ENCODE data around the gene SBF2.

DNA sequence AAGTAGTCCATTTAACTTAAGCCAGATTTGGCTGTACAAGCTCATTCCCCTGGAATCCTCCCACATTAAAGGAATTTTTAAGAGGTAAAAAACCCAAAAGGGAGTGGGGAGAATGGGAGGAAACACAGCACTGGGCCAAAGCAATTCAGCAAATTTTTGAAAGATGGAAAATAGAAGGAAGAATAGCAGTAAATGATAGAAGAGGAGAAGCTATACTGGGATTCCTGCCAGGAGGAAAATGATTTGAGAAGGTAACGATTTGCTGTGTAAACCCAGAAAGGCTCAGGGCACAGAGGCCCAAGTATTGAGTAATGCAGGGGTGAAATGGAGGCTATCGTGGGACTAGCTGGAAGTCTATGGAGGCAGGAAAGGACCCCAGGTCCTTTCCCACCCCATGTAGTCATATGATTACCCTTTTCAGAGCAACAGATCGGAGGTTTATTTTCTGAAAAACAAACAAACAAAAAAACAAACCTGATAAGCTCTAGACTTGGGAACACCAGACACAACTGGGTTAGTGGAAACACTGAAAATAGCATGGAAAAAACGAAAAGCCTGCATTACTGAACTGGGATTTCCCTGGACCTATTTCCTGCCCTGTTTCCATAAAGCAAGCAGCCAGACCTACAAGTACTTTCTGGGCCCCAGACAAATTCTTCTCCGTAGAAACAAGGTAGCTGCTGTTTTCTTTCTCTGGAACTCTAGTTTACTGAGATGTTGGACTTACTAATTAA lies 490.2 kb downstream of the SBF2 start:
- TF ChIP-seq, protein P1, sequence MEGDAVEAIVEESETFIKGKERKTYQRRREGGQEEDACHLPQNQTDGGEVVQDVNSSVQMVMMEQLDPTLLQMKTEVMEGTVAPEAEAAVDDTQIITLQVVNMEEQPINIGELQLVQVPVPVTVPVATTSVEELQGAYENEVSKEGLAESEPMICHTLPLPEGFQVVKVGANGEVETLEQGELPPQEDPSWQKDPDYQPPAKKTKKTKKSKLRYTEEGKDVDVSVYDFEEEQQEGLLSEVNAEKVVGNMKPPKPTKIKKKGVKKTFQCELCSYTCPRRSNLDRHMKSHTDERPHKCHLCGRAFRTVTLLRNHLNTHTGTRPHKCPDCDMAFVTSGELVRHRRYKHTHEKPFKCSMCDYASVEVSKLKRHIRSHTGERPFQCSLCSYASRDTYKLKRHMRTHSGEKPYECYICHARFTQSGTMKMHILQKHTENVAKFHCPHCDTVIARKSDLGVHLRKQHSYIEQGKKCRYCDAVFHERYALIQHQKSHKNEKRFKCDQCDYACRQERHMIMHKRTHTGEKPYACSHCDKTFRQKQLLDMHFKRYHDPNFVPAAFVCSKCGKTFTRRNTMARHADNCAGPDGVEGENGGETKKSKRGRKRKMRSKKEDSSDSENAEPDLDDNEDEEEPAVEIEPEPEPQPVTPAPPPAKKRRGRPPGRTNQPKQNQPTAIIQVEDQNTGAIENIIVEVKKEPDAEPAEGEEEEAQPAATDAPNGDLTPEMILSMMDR (IDR thresholded peaks at IDR 0.05), result no peak
- TF ChIP-seq EZH2 (IDR thresholded peaks at IDR 0.05; ENCODE audit: borderline replicate concordance, insufficient read depth, low read depth, low read length, poor library complexity, severe bottlenecking), result no peak

Data from B cell (primary cell).